SK-N-SH (cell line): ENCODE measurements around the gene OGDHL.

ENCODE experiments used
- CHD2 ChIP-seq: fragments of 150-350 bp; IDR thresholded peaks from 2 replicates; pipeline ENCODE4 v1.6.1; 2018; ENCODE audit warnings: low read length; ENCODE audit not compliant: partially characterized antibody
- CTCF ChIP-seq: fragments of 200-600 bp; sonication (generic); IDR thresholded peaks from 2 replicates; pipeline ENCODE4 v1.6.1; 2017; ENCODE audit warnings: antibody characterized with exemption, mild to moderate bottlenecking, moderate library complexity
- MAX ChIP-seq: IDR thresholded peaks from 2 replicates; pipeline ENCODE4 v1.4.0; 2012; ENCODE audit warnings: low read depth
- NRF1 ChIP-seq: IDR thresholded peaks from 2 replicates; pipeline ENCODE4 v1.6.1; 2012; ENCODE audit warnings: low read depth, mild to moderate bottlenecking, low read length
- RAD21 ChIP-seq: IDR thresholded peaks from 2 replicates; pipeline ENCODE4 v1.6.1; 2012; ENCODE audit warnings: mild to moderate bottlenecking, low read length
- RCOR1 ChIP-seq: fragments of 150-350 bp; IDR thresholded peaks from 2 replicates; pipeline ENCODE4 v1.6.1; 2017; ENCODE audit warnings: antibody characterized with exemption, low read length
- SIN3A ChIP-seq: IDR thresholded peaks from 2 replicates; pipeline ENCODE4 v1.6.1; 2012; ENCODE audit warnings: low read depth, mild to moderate bottlenecking, low read length, moderate library complexity, borderline replicate concordance
- USF1 ChIP-seq: IDR thresholded peaks from 2 replicates; pipeline ENCODE4 v1.4.0; 2012; ENCODE audit warnings: low read depth, borderline replicate concordance

GRCh38 chr10:49709934-49710333, 52.2 kb downstream of the OGDHL start:
- TF ChIP-seq CTCF (no peak), USF1 (no peak), SIN3A (no peak), MAX (no peak), CHD2 (no peak), RCOR1 (no peak), NRF1 (no peak), RAD21 (no peak)
